PFSK-1 (cell line): ENCODE measurements around the gene ANKH. TPM values are rescaled to one million over a fixed set of nuclear protein-coding genes. Genes with fewer than 3 reads are reported as not detected.

Source experiments
- FOXP2 ChIP-seq: optimal IDR thresholded peaks from 2 replicates; pipeline ENCODE3; 2011; ENCODE audit warnings: borderline replicate concordance, control low read depth, inconsistent platforms; ENCODE audit not compliant: insufficient read depth; ENCODE audit errors: extremely low read length, extremely low read depth
- POLR2AphosphoS5 ChIP-seq: IDR thresholded peaks from 2 replicates; pipeline ENCODE4 v1.6.1; 2012; ENCODE audit warnings: low read depth, mild to moderate bottlenecking, control low read depth, low read length, moderate library complexity
- REST ChIP-seq, 2 experiments: IDR thresholded peaks; 2 replicates each; pipeline versions ENCODE4 v1.6.1 to v1.8.0; 2011 to 2012; ENCODE audit warnings: low read depth in 2 of 2, low read length in 2 of 2, control low read depth in 1 of 2, inconsistent platforms in 1 of 2, mild to moderate bottlenecking in 1 of 2, moderate library complexity in 1 of 2; ENCODE audit not compliant: insufficient read depth in 1 of 2
- SIN3A ChIP-seq: IDR thresholded peaks from 2 replicates; pipeline ENCODE4 v1.6.1; 2012; ENCODE audit warnings: mild to moderate bottlenecking, low read length, moderate library complexity, borderline replicate concordance; ENCODE audit not compliant: insufficient read depth
- TAF1 ChIP-seq: IDR thresholded peaks from 2 replicates; pipeline ENCODE4 v1.6.1; 2012; ENCODE audit warnings: low read length, control low read depth, borderline replicate concordance; ENCODE audit not compliant: insufficient read depth
- polyA plus RNA-seq: library from polyadenylated mRNA; unstranded; fragments of >200 nt; gene quantifications from one replicate; pipeline ENCODE4 v1.2.1, GENCODE V29; 2012; ENCODE audit warnings: low read depth, missing spikeins; ENCODE audit not compliant: insufficient read length

The ANKH gene
- 96.1 TPM for polyA plus RNA-seq

DNA sequence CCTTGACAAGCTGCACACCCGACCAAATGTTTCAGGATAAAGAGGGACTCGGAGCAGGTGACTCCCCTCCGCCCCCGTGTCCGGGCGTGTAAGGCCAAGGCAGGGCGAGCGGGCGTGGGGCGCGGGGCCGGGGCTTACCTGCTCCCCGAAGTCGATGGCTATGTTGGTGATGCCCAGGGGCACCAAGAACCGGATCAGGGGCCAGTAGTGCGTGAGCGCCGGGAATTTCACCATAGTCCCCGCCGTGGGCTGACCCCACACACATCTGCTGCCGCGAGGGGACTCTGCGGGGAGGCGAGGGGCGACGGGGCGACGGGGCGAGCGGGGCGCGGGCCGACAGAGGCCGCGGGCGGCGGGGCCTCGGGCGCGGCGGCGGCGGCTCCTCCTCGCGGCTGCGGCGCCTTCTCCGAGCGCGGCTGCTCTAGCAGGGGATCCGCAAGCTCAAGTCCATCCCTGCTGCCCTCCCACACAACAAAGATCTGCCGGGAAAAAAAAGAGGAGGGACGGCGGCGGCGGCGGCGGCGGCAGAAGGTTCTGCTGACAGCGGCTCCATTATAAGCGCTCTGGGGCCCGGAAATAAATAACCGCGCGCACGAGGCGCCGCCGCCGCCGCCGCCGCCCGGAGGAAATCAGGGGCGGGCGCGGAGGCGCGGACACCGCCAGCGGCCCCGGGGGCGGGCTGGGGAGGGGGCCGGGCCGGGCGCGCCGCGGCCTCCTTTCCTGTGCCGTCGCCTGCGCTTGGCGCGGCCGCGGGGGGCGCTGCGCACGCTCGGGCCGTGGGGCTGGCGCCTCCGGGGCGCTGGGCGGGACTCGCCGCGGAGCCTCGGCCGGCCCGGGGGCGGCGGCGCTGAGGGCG is at the start of gene ANKH:
TSS of gene ANKH (minus strand) at position 565 of the 856 bp plus-strand sequence. CDS start at position 234, 331 bp downstream.
- TF ChIP-seq SIN3A (no peak), FOXP2 (no peak), TAF1 (peak; percentile 55; the same call in 1 of the 2 replicates), POLR2AphosphoS5 (no peak)

- TF ChIP-seq SIN3A = no peak
Measured at GRCh38 chr5:14920121-14920520, 48.5 kb upstream of the ANKH start.

- TF ChIP-seq REST (IDR thresholded peaks at IDR 0.05; ENCODE audit: insufficient read depth in 1 of 2, low read depth in 2 of 2, low read length in 2 of 2) (no peak), SIN3A (no peak), TAF1 (no peak), POLR2AphosphoS5 (no peak), FOXP2 (no peak)
Measured at GRCh38 chr5:14917719-14918118, 46.1 kb upstream of the ANKH start.

GRCh38 chr5:14915291-14915952 is 43.8 kb upstream of the ANKH start:
- TF ChIP-seq SIN3A (no peak), FOXP2 (no peak)

DNA sequence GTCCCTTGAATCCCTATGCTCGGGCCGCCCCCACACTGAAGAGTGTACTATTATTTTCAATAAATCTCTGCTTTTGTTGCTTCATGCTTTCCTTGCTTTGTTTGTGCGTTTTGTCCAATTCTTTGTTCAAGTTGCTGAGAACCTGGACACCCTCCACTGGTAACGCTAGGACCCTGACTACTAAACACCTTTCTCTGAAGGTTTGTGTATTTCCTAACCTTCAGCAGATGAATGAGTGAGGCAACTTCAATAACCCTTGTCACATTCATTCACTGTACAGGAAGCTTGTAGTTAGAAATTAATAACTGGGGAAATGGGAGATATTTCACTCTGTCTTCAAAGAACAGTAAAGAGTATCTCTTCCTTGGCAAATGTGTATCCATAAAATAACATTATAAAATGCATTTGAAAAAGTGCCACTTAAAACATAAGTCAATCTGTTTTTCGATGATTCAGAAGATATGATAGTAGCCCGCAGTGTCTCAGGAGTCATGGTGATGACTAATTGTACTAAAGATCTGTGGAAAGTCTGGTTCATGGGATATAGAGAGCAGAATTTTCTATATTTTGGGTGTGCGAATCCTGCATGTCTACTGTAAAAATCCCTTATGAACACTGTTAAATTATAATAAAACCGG is 43.2 kb upstream of the ANKH start:
- TF ChIP-seq SIN3A = no peak
- no peak for TF ChIP-seq TAF1
- no peak for TF ChIP-seq REST (IDR thresholded peaks at IDR 0.05; ENCODE audit: insufficient read depth in 1 of 2, low read depth in 2 of 2, low read length in 2 of 2)
- no peak for TF ChIP-seq POLR2AphosphoS5
- no peak for TF ChIP-seq FOXP2

- TF ChIP-seq TAF1 = no peak
- TF ChIP-seq FOXP2 = no peak
- no peak for TF ChIP-seq SIN3A
- TF ChIP-seq REST (IDR thresholded peaks at IDR 0.05; ENCODE audit: insufficient read depth in 1 of 2, low read depth in 2 of 2, low read length in 2 of 2) = no peak
- TF ChIP-seq POLR2AphosphoS5 = no peak
Measured at GRCh38 chr5:14914193-14914592, 42.6 kb upstream of the ANKH start.
